ENCODE data around the gene PBLD. TPM values are rescaled to one million over a fixed set of nuclear protein-coding genes. Genes with fewer than 3 reads are reported as not detected.

The PBLD gene
- total RNA-seq, 1 donor from 2014 or later, result 0.53 TPM

DNA sequence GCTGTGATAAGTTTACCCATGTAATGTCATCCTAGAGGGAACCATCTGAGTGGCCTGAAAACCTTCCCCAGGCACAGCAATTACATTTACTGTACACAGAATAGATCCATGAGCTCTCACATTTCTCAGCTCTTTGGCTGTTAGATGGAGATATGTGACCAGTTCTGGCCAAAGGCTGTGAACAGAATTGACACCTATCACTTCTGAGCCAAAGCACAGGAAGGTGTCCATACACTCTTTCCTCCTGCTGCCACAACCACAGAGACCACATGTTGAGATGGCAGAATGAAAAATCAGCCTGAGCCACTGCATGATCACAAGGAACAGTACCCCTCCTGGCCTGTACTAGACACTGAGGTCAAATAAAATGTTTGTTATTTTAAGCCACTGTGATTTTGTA, 56.5 kb downstream of the PBLD start:
- no peaks in the 10 kb centered on the region for H3K36me3 ChIP-seq (ENCODE audit: control insufficient read depth, insufficient read depth, low read length)
- TF ChIP-seq, protein P1, sequence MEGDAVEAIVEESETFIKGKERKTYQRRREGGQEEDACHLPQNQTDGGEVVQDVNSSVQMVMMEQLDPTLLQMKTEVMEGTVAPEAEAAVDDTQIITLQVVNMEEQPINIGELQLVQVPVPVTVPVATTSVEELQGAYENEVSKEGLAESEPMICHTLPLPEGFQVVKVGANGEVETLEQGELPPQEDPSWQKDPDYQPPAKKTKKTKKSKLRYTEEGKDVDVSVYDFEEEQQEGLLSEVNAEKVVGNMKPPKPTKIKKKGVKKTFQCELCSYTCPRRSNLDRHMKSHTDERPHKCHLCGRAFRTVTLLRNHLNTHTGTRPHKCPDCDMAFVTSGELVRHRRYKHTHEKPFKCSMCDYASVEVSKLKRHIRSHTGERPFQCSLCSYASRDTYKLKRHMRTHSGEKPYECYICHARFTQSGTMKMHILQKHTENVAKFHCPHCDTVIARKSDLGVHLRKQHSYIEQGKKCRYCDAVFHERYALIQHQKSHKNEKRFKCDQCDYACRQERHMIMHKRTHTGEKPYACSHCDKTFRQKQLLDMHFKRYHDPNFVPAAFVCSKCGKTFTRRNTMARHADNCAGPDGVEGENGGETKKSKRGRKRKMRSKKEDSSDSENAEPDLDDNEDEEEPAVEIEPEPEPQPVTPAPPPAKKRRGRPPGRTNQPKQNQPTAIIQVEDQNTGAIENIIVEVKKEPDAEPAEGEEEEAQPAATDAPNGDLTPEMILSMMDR (IDR thresholded peaks at IDR 0.05; ENCODE audit: insufficient read depth, low read length, severe bottlenecking), result no peak
- H3K4me3 ChIP-seq (ENCODE audit: low read depth, low read length), result no peak overlapping the region
- FAIRE-seq (no peak), DNase-seq (ENCODE audit: low read depth) (no peak)
- no peaks in the 10 kb centered on the region for H3K27me3 ChIP-seq (ENCODE audit: control insufficient read depth, insufficient read depth, low read length)

DNA sequence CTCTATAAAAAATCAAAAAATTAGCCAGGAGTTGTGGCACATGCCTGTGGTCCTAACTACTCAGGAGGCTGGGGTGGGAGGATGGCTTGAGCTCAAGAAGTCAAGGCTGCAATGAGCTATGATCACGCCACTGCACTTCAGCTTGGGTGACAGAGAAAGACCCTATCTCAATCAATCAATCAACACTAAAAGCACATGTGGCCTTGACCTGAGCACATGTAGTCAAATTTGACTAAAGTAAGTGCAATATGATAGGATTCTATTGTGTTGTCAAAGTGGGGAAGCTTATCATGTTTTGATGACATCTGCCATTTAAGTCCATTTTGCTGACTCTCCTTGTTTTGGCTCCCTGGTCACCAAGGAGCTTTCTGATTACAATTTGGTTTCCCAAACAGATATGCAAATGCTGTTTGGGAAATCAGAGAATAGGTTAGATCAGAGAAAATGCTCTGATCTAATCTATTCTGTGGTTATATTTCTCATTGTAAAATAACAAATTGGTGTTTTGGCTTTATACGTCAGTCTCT, 57.1 kb downstream of the PBLD start:
- no peak overlapping the region for H3K4me3 ChIP-seq (ENCODE audit: low read depth, low read length)
- FAIRE-seq, result no peak
- TF ChIP-seq, protein P1 (IDR thresholded peaks at IDR 0.05; ENCODE audit: insufficient read depth, low read length, severe bottlenecking), result no peak
- no peak for DNase-seq (ENCODE audit: low read depth)
- H3K27me3 ChIP-seq (ENCODE audit: control insufficient read depth, insufficient read depth, low read length), result no peaks in the 10 kb centered on the region
- no peaks in the 10 kb centered on the region for H3K36me3 ChIP-seq (ENCODE audit: control insufficient read depth, insufficient read depth, low read length)

GRCh38 chr10:68272833-68273232, 59.9 kb downstream of the PBLD start:
- H3K27me3 ChIP-seq (ENCODE audit: control insufficient read depth, insufficient read depth, low read length), result no peaks in the 10 kb centered on the region
- TF ChIP-seq, protein P1 (IDR thresholded peaks at IDR 0.05; ENCODE audit: insufficient read depth, low read length, severe bottlenecking), result no peak
- no peak for FAIRE-seq

GRCh38 chr10:68271196-68271882, 61.4 kb downstream of the PBLD start:
- TF ChIP-seq, protein P1 (IDR thresholded peaks at IDR 0.05; ENCODE audit: insufficient read depth, low read length, severe bottlenecking), result no peak
- no peak overlapping the region for H3K4me3 ChIP-seq (ENCODE audit: low read depth, low read length)
- DNase-seq (ENCODE audit: low read depth) (no peak), FAIRE-seq (no peak)
- no peaks in the 10 kb centered on the region for H3K27me3 ChIP-seq (ENCODE audit: control insufficient read depth, insufficient read depth, low read length)
- no peaks in the 10 kb centered on the region for H3K36me3 ChIP-seq (ENCODE audit: control insufficient read depth, insufficient read depth, low read length)

More at GRCh38 chr10:68272833-68273232, 59.9 kb downstream of the PBLD start:
- Histone ChIP-seq H3K36me3 (ENCODE audit: control insufficient read depth, insufficient read depth, low read length) (no peaks in the 10 kb centered on the region), H3K4me3 (ENCODE audit: low read depth, low read length) (no peak overlapping the region)
- no peak for DNase-seq (ENCODE audit: low read depth)

- no peaks in the 10 kb centered on the region for H3K36me3 ChIP-seq (ENCODE audit: control insufficient read depth, insufficient read depth, low read length)
- H3K4me3 ChIP-seq (ENCODE audit: low read depth, low read length), result no peak overlapping the region
- DNase-seq (ENCODE audit: low read depth), result no peak
- FAIRE-seq, result no peak
- TF ChIP-seq, protein P1 (IDR thresholded peaks at IDR 0.05; ENCODE audit: insufficient read depth, low read length, severe bottlenecking), result no peak
- no peaks in the 10 kb centered on the region for H3K27me3 ChIP-seq (ENCODE audit: control insufficient read depth, insufficient read depth, low read length)
Measured at GRCh38 chr10:68269562-68270290, 63.0 kb downstream of the PBLD start.
